HG03378 (cell line): ENCODE data around the gene LUZP1.

Source experiments
- ATAC-seq: cut with Tn5 transposase; IDR thresholded peaks from one replicate; pipeline ENCODE4 v1.9.1; 2021; ENCODE audit warnings: mild to moderate bottlenecking, moderate library complexity; ENCODE audit not compliant: unreplicated experiment

Gene LUZP1

GRCh38 chr1:23118957-23119792, 49.5 kb downstream of the LUZP1 start:
- ATAC-seq: no peak

DNA sequence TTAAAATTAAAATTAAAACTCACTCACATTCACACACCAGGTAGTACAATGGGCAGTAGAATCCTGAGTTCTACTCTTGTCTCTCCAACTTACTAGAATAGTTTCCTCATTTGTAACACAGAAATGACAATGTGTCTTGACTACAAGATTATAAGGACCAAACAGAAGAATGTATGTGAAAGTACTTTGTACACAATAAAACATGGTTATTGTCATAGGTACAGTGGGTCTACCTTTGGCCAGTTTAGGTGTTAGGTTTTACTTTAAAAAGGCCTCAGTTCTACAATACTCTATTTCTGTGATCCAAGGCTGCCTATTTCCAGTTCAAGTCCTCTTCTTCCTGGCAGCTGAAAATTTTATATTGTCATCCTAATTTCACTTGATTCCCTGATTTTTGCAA, 50.2 kb downstream of the LUZP1 start:
- no peak for ATAC-seq

DNA sequence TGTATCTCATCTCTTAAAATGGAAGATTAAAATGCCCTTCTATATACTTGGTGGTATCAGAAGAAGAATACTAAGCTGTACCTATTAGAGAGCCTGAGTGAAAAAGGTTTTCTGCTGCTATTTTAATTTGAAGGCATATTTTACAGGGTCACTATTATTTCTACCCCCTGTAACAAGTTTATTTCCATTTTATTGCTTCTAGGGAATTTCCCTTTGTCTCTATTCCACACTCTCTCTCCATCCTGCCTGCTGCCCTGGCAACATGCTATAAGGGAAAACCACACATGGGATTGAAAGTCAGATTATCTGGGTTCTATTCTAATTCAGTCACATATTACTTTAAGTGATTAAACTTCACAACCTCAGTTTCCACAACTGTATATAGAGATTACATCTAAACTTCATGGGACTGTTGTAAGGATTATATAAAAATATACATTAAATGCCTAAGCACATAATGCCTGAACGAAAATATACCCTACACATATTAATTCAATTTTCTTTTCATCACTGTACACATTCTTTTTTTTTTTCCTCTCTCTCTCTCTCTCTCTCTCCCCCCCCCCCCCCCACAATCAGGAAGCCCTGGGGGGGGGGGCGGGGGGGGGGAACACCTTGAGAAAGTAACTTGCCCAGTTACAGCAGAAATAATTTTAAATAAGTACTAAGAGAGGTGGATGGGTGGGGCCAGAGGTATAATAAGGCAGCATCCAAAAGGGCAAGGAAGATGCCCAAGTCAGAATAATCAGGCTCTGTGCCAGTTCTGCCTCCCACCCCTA, 51.5 kb downstream of the LUZP1 start:
- no peak for ATAC-seq

- ATAC-seq: no peak
Observed at GRCh38 chr1:23116216-23116836, 52.3 kb downstream of the LUZP1 start.

DNA sequence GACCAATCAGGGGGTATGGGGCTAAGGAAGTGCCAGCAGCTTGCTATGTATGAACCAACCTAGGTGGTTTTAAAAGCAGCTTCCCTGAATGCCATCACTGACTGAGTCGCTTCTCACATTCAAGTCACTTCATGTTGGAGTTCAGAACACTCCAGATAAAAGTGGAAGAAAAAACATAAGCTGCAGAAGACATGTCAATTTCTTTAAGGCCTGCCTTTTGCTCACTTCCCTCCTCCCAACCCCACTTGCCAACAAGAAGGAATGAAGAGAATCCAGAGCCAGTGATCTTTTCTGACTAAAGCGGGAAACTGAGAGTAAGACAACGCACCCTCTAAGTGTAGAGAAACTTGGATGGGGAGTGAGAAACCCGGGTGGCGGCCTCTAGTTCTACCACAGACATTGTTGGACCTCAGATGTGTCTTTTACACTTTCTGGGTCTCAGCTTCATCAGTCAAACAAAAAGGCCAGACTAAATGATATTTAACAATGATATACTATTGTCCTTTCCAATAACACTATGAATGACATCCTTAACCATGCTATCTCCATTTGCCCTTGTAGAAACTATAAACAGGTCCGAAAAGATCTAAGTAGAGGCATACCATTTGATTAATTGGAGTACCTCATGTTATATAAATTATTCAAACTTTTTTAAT, 54.1 kb downstream of the LUZP1 start:
- ATAC-seq: no peak

GRCh38 chr1:23111600-23112535, 56.8 kb downstream of the LUZP1 start:
- ATAC-seq: no peak

DNA sequence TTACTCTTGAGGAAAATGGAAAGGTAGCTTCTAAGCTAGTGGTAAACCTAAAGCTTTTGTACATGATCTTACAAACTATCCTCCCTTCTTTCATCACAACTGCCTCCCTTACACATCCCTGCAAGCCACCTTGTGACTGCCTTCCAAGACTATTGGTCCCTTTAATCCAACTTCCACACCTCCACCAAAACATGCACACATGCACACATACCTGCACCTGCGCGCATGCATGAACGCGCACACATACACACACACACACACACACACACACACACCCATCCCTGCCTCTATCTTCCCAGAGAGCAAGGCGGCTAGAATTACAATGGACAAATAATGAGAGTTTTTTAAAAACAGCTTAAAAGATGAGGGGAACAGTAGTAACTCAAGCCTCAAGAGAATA, 58.3 kb downstream of the LUZP1 start:
- no peak for ATAC-seq

- no peak for ATAC-seq
Observed at GRCh38 chr1:23108918-23109533, 59.6 kb downstream of the LUZP1 start.

DNA sequence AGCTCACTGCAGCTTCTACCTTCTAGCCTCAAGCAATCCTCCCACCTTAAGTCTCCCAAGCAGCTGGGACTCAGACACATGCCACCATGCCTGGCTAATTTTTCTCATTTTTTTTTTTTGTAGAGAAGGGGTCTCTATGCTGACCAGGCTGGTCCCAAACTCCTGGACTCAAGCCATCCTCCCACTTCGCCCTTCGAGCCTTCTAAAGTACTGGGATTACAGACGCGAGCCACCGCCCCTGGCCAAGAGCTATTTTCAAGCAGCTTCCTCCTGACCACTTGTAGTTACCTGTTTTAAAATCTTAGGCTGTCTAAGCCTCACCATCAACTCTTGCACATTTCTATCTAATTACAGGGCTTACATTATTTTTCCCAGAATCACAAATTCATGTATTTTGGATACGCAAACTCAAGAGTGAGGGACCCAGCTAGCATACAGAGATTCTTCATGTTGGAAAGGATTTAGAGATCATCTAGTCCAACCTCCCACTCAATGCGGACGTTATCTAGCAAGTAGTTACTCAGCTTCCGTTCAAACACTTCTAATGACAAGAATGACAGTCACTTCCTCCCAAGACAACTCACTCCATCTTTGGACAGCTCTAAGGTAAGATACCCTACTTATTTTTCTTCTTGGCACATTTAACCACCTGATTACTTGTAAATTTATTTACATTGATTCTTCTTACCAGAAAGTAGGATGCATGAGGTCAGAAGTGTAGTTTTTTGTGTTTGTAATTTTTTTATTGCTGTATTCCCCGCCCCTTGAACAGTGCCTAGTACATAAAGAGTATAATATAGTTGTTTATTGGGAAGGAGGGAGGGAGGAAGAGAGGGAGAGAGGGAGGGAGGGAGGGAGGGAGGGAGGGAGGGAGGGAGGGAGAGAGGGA, 65.4 kb downstream of the LUZP1 start:
- no peak for ATAC-seq

- no peak for ATAC-seq
Observed at GRCh38 chr1:23102289-23102688, 66.4 kb downstream of the LUZP1 start.

DNA sequence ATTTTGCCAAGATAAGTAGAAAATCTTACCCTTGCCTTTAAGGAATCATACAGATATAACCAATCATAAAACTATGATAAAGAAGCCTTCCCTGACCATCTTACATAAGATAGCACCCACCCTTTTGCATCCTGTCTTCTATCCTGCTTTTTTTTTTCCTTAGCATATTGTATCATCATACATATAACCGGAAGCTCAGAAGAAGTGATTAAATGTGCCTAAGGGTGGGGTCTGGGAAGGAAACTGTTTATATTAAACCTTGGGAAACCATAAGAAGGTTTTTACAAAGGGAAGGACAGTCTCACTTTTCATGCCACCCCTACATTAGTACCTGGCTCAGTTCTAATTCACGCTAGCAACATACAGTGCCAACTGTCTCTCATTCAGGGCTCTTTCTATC, 66.8 kb downstream of the LUZP1 start:
- no peak for ATAC-seq

DNA sequence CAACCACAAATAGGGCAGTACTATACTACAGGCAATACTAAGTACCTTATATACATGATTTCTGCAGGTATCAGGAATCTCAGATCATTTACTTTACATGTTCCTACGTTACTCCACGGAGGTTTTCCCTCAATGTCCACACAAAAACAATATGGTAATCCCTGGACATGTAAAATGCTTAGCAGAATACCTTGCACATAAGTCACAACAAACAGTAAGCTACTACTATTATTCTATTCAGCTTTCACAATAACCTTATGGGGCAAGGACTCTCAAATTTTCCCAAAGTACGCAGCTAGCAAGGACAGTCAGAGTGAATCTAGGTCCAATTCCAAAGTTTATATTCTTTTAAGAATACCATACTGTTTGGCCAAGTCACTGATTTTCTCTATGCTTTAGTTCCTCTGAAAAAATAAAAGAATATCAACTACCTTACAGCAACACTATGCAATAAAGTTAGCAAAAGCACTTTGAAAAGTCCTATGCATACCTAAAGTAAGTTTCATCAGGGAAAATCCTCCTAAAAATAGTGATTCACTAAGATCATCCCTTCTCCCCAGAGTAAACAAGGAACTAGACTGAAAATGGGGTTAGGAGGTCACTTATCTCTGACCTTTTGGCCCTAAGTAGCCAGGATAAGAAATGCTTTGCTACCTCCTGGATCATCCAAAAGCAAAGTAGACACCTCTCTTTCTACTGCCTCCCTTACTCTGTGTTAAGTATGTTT, 67.4 kb downstream of the LUZP1 start:
- ATAC-seq: no peak

DNA sequence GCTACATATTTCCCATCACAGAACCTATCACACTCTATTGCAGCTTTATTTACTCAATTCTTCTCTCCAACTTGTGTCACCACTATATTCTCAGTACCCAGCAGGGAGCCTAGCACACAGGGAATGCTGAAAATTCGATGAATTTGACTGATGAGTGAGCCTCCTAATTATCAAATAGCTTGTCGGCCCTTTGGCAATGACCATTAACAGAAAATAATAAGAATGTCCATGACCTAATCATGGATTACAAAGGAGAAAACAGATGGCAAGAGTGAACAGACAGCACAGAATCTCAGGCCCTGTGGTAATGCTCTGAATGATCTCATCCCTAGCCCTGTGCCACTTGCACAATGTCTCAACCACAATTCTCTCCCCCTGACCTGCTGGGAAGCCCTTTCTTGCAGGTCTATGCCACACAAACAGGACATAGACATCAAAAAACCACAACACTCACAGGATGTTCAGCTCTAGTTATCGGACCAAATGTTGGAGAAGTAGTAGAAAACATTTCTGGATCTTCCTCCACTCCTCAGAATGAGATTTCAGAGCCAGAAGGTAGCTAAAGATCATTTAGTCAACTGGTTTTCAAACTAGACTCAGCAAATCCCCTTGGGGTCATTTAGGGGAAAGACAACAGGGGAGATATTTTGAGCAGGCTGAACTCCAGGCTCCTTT, 68.4 kb downstream of the LUZP1 start:
- no peak for ATAC-seq

DNA sequence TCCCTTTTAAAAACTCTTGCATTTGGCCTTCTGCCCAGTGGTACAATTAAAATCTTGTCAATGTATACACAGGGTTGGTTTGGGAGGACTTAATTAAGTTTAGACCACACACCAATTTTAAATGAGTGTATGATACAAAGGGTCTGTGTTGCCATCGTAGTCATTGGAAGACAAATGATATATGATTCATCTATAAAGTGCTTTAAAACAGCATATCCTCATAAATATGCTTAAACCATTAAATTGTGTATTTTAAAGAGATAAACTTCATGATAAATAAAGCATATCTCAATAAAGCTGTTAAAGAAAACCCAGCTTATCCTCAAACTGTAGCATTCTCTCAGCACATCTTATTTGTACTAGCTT, 69.5 kb downstream of the LUZP1 start:
- ATAC-seq: no peak

GRCh38 chr1:23098463-23099170, 70.0 kb downstream of the LUZP1 start:
- ATAC-seq: no peak

DNA sequence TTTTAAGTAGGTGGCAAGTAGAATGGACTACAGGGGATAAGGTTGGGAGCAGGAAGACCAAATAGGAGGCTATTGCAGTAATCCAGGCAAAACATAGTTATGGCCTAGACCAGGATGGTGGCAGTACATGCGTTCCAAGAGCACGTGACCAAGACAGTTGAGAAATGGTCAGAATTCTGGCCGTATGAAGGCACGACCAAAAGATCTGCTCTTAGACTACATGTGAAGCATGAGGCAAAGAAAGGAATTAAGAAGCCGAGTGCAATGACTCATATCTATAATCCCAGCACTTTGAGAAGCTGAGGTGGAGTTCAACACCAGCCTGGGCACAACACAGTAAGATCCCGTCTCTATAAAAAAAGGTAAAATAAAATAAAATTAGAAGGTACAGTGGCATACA, 71.3 kb downstream of the LUZP1 start:
- ATAC-seq: no peak

DNA sequence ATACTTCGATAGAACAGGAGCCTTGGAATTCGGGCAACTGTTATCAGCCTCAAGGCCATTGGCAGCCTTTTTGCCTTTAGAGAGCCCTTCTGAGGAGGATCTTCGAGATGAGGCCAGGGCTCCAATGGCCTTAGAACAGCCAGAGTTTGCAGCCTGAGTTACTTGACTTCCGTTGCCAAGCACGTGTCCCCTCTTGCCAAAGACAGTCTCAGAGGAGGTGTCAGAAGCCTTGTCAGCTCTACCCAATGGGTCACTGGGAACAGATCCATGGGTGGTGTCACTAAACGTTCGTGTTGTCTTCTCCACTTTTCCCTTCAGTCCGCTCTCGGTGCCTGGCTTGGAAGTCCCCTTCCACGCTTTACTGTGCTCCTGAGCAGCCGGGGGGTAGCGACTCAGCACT, 76.2 kb downstream of the LUZP1 start:
- ATAC-seq: no peak
